LNCaP clone FGC (cell line): ENCODE measurements around the gene CYP27B1.
A peak's percentile ranks its signal among the peaks of the same experiment; 100 is the strongest.

ENCODE experiments used
- DNase-seq: peaks from one replicate; pipeline ENCODE4 v3.0.0-alpha.2; 2011; ENCODE audit warnings: low read depth
- H3K4me3 ChIP-seq: 2 replicates; pipeline ENCODE4 v1.5.1; 2011; ENCODE audit warnings: mild to moderate bottlenecking, low read depth, low read length, control low read depth
- TF ChIP-seq, protein P1 (sequence below): IDR thresholded peaks from 2 replicates; pipeline ENCODE4 v1.5.1; 2012; ENCODE audit warnings: mild to moderate bottlenecking; ENCODE audit not compliant: control insufficient read depth, insufficient read depth; ENCODE audit errors: extremely low read depth

CYP27B1 gene

DNA sequence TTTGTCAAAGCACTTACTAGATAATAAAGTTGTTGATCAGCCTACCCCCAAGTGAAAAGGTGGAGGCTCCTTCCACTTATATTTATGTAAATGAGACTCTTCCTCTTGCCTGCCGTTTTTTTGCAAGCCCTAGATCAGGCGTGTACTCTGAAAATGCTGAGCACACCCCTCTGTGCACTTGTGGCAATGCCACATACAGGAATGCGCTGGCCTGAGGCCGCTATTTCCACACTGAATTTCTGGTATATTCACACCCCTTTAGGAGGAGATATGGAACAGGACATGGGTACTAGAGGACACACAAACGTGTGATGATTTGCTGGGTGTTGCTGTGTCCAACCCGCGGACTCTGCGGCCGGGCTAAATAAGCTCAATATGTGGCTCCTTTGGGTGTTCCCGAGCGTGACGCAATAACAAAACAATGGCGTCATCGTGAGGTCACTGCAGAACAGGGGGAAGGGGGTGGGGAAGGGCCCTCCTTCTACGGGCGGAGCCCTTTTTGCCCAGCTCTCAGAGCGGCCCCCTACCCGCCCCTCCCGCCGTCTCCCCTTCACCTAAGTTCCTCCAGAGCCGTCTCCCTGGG, 22.6 kb downstream of the CYP27B1 start:
- TF ChIP-seq, protein P1, sequence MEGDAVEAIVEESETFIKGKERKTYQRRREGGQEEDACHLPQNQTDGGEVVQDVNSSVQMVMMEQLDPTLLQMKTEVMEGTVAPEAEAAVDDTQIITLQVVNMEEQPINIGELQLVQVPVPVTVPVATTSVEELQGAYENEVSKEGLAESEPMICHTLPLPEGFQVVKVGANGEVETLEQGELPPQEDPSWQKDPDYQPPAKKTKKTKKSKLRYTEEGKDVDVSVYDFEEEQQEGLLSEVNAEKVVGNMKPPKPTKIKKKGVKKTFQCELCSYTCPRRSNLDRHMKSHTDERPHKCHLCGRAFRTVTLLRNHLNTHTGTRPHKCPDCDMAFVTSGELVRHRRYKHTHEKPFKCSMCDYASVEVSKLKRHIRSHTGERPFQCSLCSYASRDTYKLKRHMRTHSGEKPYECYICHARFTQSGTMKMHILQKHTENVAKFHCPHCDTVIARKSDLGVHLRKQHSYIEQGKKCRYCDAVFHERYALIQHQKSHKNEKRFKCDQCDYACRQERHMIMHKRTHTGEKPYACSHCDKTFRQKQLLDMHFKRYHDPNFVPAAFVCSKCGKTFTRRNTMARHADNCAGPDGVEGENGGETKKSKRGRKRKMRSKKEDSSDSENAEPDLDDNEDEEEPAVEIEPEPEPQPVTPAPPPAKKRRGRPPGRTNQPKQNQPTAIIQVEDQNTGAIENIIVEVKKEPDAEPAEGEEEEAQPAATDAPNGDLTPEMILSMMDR, result no peak
- no peak for DNase-seq
- peak overlapping the region; percentile 71 for H3K4me3 ChIP-seq

DNA sequence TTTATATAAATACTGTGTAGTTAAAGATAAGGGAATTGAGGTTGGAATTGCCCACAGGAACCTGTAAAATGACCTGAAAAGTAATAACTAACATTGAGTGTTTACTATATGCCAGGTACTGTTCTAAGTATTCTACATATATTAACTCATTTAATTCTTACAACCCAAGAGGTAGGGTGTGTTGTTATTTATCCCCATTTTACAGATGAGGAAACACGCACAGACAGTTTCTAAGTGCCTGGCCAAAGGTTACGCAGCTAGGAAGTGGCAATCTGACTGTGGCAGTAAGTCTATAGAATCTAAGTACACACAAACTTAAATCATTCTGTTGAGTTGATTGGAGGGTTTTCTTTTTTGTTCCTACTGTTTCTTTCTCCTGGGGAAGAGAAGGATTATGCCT, 23.1 kb downstream of the CYP27B1 start:
- peak overlapping the region; percentile 71 for H3K4me3 ChIP-seq
- no peak for DNase-seq
- TF ChIP-seq, protein P1, result no peak

DNA sequence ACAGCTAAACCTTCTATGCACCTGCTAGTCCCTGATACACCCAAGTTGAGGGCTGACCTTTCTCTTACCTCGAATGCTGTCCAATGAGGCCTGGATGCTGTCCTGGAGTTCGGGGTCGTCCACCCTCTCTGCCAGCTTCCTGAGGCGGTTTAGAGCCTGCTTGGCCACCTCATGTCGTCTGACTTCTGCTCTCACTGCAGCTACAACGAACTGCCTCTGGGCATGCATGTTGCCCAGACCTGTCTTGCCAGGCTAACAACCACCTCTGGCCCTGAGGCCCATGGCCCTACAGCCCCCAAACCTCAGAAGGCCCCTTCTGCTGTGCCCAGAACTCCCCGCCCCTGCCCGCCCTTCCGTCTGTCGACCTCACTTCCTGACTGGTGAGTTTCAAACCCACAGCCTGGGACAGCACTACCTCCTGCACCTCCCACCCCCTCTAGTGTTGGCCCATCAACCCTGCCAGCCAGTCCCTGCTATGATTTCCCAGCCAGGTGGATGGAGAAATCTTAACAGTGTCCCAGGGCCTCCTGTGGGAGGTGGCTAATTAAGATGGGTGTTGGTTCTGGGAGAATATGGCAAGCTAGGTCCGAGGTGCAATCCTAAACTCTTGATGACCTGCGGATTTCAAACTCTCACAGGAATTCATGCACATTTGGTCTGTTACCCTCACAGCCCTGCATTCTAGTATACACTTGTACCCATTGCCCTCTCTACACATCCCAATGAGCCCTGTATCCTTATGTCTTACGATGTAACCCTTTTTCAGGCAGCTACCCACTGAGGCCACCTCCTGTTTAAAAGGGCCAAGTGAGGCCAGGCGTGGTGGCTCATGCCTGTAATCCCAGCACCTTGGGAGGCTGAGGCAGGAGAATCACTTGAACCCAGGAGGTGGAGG, 24.8 kb downstream of the CYP27B1 start:
- TF ChIP-seq, protein P1, result no peak
- DNase-seq, result no peak
- no peak overlapping the region for H3K4me3 ChIP-seq

DNA sequence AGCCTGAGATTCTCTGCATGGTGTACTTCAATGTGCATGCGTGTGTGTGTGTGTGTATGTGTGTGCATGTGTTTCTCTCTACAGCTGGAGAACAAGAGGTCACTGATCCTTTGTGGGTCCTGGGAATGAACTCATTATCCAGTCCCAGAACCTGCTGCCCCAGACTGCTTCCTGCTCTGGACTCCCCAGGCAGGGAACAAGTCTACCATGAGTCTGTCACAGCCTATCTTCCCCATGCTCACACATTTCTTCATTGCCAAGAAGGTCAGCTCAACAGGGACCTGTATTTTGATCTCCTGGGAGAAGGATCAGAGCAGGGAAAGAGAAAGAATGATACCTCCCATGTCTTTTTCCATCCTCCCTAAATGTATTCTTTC, 25.5 kb downstream of the CYP27B1 start:
- TF ChIP-seq, protein P1, result no peak
- no peak for DNase-seq
- H3K4me3 ChIP-seq, result no peak overlapping the region

DNA sequence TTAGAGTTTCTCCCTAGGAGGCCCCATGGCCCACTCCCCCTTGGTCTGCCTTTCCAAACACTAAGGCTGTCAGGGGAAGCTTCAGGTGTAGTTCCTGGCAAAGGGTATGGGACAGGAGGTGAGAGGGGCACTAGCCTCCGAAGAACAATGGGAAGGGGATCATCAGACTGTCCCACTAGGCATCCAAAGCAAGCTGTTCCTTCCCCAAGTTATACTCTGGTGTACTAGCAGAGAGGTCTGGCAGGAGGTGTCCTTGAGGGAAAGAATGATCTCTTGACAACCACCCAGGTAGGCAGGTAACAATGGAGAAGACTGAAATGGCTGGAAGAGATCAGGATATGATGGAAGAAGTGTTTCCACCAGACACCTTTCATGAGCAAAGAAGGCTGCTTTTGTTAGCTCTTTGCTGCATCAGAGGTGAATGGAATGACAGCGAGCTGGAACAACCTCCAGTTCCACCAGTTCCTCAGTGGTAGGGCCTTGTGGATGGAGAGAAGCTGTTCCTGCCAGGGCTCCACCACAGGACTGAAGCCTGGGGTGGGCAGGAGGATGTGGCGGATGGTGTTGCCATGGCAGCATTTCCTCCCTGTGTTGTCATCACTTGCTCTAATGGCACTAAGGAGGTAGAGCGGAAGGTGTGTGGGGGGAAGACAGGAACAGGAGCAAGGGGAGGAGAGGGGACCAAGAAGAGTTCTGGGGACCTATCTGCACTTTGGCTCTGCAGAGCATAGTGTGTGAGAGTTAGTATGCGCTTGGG, 26.0 kb downstream of the CYP27B1 start:
- no peak overlapping the region for H3K4me3 ChIP-seq
- no peak for DNase-seq
- TF ChIP-seq, protein P1, result no peak

DNA sequence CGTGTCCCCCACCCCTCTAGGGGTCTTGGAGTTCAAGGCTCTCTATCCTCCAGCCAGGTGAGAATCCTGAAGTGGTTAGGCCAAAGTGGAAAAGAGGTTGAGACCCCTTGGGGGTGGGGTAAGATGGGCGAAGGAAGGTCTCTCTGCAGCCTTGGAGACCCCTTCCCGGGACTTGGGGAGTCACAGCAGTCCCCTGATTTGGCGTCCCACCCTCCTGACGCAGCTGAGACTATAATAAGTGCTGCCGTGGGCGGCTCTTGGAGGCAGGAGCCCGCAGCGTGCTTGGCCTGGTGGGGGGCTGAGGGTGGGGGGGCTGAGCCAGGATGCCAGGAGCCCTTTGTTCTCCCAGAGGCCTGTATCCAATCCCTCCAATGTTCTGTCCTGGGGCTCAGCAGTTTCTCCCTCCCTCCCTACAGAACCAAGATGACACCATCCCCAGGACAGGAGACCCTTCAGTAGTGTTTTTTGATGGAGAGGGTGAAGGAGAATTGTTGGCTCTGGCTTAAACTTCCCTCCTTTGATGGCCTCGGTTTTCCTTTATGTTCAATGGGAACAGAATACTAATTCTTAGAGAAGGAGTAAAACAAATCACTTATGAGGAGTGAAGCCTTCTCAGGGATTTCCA, 26.9 kb downstream of the CYP27B1 start:
- no peak for DNase-seq
- no peak overlapping the region for H3K4me3 ChIP-seq
- TF ChIP-seq, protein P1, result no peak
